HepG2 (cell line): ENCODE measurements around the gene PPOX. TPM values are rescaled to one million over a fixed set of nuclear protein-coding genes. Genes with fewer than 3 reads are reported as not detected.

Experiments used
- FOXA3 ChIP-seq: IDR thresholded peaks from 2 replicates; pipeline ENCODE4 v1.6.1; 2016; ENCODE audit warnings: missing genetic modification reagents, missing compliant biosample characterization
- KDM3A ChIP-seq: IDR thresholded peaks from 2 replicates; pipeline ENCODE4 v1.6.1; 2018; ENCODE audit warnings: low read depth, missing compliant biosample characterization
- MAX ChIP-seq: IDR thresholded peaks from 2 replicates; pipeline ENCODE4 v1.6.1; 2012; ENCODE audit warnings: inconsistent platforms
- MEIS1 ChIP-seq: sonication (generic); formaldehyde crosslinking; IDR thresholded peaks from 2 replicates; pipeline ENCODE4 v1.9.0; 2021; ENCODE audit warnings: mild to moderate bottlenecking, missing genetic modification reagents, moderate library complexity, borderline replicate concordance
- MTA3 ChIP-seq: sonication (generic); formaldehyde crosslinking; IDR thresholded peaks from 2 replicates; pipeline ENCODE4 v1.4.0; 2020; ENCODE audit warnings: missing genetic modification reagents
- POGK ChIP-seq: sonication (generic); formaldehyde crosslinking; conservative IDR thresholded peaks from 2 replicates; pipeline ENCODE4 v1.8.0; 2022; ENCODE audit warnings: mild to moderate bottlenecking, moderate library complexity, missing genetic modification reagents
- PRDM4 ChIP-seq: sonication (generic); formaldehyde crosslinking; IDR thresholded peaks from 2 replicates; pipeline ENCODE4 v1.9.0; 2021; ENCODE audit warnings: missing genetic modification reagents, borderline replicate concordance
- RBM22 ChIP-seq: fragments of 200-400 bp; formaldehyde crosslinking; optimal IDR thresholded peaks from 2 replicates; pipeline ENCODE3; 2017; ENCODE audit warnings: mild to moderate bottlenecking, low read length, moderate library complexity
- SAFB2 ChIP-seq: sonication (generic); formaldehyde crosslinking; IDR thresholded peaks from 2 replicates; pipeline ENCODE4 v1.5.1; 2020; ENCODE audit warnings: missing genetic modification reagents, low read depth, mild to moderate bottlenecking, borderline replicate concordance
- SMYD3 ChIP-seq: sonication (generic); formaldehyde crosslinking; IDR thresholded peaks from 2 replicates; pipeline ENCODE4 v1.8.1; 2023; ENCODE audit warnings: mild to moderate bottlenecking, missing genetic modification reagents
- TAF1 ChIP-seq: sonication (generic); formaldehyde crosslinking; IDR thresholded peaks from 2 replicates; pipeline ENCODE4 v1.4.0; 2020; ENCODE audit warnings: missing genetic modification reagents
- ZNF24 ChIP-seq: fragments of 450-650 bp; IDR thresholded peaks from 2 replicates; pipeline ENCODE4 v1.6.1; 2017; ENCODE audit warnings: antibody characterized with exemption, mild to moderate bottlenecking
- ZNF276 ChIP-seq: sonication (generic); formaldehyde crosslinking; IDR thresholded peaks from 2 replicates; pipeline ENCODE4 v1.4.0; 2020; ENCODE audit warnings: mild to moderate bottlenecking, low read depth, missing genetic modification reagents
- ZNF282 ChIP-seq: fragments of 450-650 bp; IDR thresholded peaks from 2 replicates; pipeline ENCODE4 v1.6.1; 2018; ENCODE audit not compliant: partially characterized antibody
- ZNF33A ChIP-seq: sonication (generic); formaldehyde crosslinking; IDR thresholded peaks from 2 replicates; pipeline ENCODE4 v1.5.1; 2020; ENCODE audit warnings: missing genetic modification reagents, mild to moderate bottlenecking, moderate library complexity, borderline replicate concordance
- ZNF414 ChIP-seq: sonication (generic); formaldehyde crosslinking; IDR thresholded peaks from 2 replicates; pipeline ENCODE4 v1.5.0; 2020; ENCODE audit warnings: missing genetic modification reagents
- ZNF550 ChIP-seq: sonication (generic); formaldehyde crosslinking; IDR thresholded peaks from 2 replicates; pipeline ENCODE4 v1.4.0; 2020; ENCODE audit warnings: mild to moderate bottlenecking, missing genetic modification reagents, borderline replicate concordance
- ZNF775 ChIP-seq: sonication (generic); formaldehyde crosslinking; IDR thresholded peaks from 2 replicates; pipeline ENCODE4 v1.4.0; 2020; ENCODE audit warnings: missing genetic modification reagents, mild to moderate bottlenecking, moderate library complexity, borderline replicate concordance
- ZSCAN31 ChIP-seq: sonication (generic); formaldehyde crosslinking; IDR thresholded peaks from 2 replicates; pipeline ENCODE4 v1.5.0; 2020; ENCODE audit warnings: low read depth, mild to moderate bottlenecking, missing genetic modification reagents
- polyA plus RNA-seq, 8 experiments: library from polyadenylated mRNA; depleted of rRNA in 3 of 8; stranded (reverse) in 7 of 8; unstranded in 1 of 8; fragments of >200 nt; fragmentation: Illumina TruSeq in 4 of 8; extraction: Trizol in 4 of 8; gene quantifications; 2 replicates each; pipeline versions ENCODE4 v1.2.1 to v1.2.3, GENCODE V29; 2011 to 2016; ENCODE audit warnings: low read depth in 4 of 8, missing spikeins in 1 of 8, mixed read lengths in 1 of 8; ENCODE audit not compliant: insufficient read depth in 1 of 8
- total RNA-seq, 5 experiments: library from RNA; depleted of rRNA; stranded (reverse); fragments of >200 nt; fragmentation: Illumina TruSeq; extraction: Trizol; gene quantifications; 2 replicates each; pipeline ENCODE4 v1.2.3, GENCODE V29; 2016; ENCODE audit warnings: low read depth in 1 of 5
- TF ChIP-seq, protein P1 (sequence below): IDR thresholded peaks from 2 replicates; pipeline ENCODE4 v1.6.1; 2018; ENCODE audit warnings: missing genetic modification reagents

The PPOX gene
- total and polyA plus RNA-seq, 2 of the 13 experiments (the other 11 are each of a cell fraction or from before 2014, with no cell fraction given) = 15.5 to 27.7 TPM

GRCh38 chr1:161177112-161177935, 11.1 kb downstream of the PPOX start, which contains the start of gene B4GALT3 (continued):
- TF ChIP-seq ZNF414 (0 out of 2 replicates have a peak, but pooled peaks have one; percentile 54), TAF1 (CRISPR knock-in tag) (peak; percentile 93), ZNF276 (peak; percentile 71), ZNF550 (CRISPR knock-in tag) (0 out of 2 replicates have a peak, but pooled peaks have one; percentile 16), ZNF33A (CRISPR knock-in tag) (no peak), KDM3A (peak; percentile 68; the same call in 1 of the 2 replicates), SAFB2 (peak; percentile 86), MAX (peak; percentile 97), ZNF24 (no peak; the same call in 1 of the 2 replicates), MEIS1 (CRISPR knock-in tag) (peak; percentile 72), RBM22 (peak; percentile 73), ZSCAN31 (CRISPR knock-in tag) (peak; percentile 86), MTA3 (CRISPR knock-in tag) (no peak), PRDM4 (no peak), FOXA3 (CRISPR knock-in tag) (peak; percentile 47; the same call in 1 of the 2 replicates), POGK (CRISPR knock-in tag) (no peak), SMYD3 (CRISPR knock-in tag) (0 out of 2 replicates have a peak, but pooled peaks have one; percentile 74), ZNF775 (CRISPR knock-in tag) (no peak), ZNF282 (no peak)
- TF ChIP-seq, protein P1, sequence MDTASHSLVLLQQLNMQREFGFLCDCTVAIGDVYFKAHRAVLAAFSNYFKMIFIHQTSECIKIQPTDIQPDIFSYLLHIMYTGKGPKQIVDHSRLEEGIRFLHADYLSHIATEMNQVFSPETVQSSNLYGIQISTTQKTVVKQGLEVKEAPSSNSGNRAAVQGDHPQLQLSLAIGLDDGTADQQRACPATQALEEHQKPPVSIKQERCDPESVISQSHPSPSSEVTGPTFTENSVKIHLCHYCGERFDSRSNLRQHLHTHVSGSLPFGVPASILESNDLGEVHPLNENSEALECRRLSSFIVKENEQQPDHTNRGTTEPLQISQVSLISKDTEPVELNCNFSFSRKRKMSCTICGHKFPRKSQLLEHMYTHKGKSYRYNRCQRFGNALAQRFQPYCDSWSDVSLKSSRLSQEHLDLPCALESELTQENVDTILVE = 0 out of 2 replicates have a peak, but pooled peaks have one; percentile 41
